ENCODE data around the gene DNM1. TPM values are rescaled to one million over a fixed set of nuclear protein-coding genes. Genes with fewer than 3 reads are reported as not detected.
A peak's percentile ranks its signal among the peaks of the same experiment; 100 is the strongest.
"Not testable (repeated sequence)": the region's sequence is repeated elsewhere in the genome, so short reads cannot be mapped to it uniquely, and the experiment has no call there.

The DNM1 gene
- total and polyA plus RNA-seq, 12 donors = 2.1 to 13.7 (median 3.9) TPM

DNA sequence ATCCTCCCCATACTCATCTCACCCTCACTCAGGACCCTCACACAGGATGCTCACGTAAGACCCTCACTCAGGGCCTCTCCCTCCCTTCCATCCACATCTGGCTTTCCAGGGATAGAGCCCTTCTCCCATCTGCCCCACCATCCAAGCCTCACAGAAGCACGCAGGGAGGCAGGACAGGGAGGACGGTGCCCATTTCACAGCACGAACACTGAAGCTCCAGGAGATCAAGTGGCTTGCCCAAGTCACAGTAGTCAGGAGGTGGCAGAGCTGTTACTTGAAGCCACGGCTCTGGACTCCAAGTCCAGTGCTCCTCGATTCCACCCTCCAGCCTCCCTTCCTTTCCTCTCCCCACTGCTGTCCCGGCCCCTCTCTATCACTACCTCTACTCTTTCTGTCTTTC, 21.7 kb downstream of the DNM1 start:
- H3K36me3 ChIP-seq = peaks cover 0 to 18% (median 0%) of the 10 kb centered on the region in 9 donors
- 91 to 98% methylated on average over 7 of the region's 7 CpGs for WGBS, 2 donors
- DNase-seq (no peak), ATAC-seq (peak in 1 of 8 donors; percentile 13)
- H3K27me3 ChIP-seq = no peaks in the 10 kb centered on the region
- no peaks in the 10 kb centered on the region for H3K4me1 ChIP-seq
- intact Hi-C loops (cut with DNase I) = loop anchor here in 1 of 10 donors (5.0 kb wide), 1 partner anchor 47 kb away; no protein-coding TSS in a partner anchor
- H3K9me3 ChIP-seq = no peaks in the 10 kb centered on the region
- no peak overlapping the region for H3K4me3 ChIP-seq
- TF ChIP-seq, protein P1, sequence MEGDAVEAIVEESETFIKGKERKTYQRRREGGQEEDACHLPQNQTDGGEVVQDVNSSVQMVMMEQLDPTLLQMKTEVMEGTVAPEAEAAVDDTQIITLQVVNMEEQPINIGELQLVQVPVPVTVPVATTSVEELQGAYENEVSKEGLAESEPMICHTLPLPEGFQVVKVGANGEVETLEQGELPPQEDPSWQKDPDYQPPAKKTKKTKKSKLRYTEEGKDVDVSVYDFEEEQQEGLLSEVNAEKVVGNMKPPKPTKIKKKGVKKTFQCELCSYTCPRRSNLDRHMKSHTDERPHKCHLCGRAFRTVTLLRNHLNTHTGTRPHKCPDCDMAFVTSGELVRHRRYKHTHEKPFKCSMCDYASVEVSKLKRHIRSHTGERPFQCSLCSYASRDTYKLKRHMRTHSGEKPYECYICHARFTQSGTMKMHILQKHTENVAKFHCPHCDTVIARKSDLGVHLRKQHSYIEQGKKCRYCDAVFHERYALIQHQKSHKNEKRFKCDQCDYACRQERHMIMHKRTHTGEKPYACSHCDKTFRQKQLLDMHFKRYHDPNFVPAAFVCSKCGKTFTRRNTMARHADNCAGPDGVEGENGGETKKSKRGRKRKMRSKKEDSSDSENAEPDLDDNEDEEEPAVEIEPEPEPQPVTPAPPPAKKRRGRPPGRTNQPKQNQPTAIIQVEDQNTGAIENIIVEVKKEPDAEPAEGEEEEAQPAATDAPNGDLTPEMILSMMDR (IDR thresholded peaks at IDR 0.05) = no peak
- no peak overlapping the region for H3K27ac ChIP-seq

DNA sequence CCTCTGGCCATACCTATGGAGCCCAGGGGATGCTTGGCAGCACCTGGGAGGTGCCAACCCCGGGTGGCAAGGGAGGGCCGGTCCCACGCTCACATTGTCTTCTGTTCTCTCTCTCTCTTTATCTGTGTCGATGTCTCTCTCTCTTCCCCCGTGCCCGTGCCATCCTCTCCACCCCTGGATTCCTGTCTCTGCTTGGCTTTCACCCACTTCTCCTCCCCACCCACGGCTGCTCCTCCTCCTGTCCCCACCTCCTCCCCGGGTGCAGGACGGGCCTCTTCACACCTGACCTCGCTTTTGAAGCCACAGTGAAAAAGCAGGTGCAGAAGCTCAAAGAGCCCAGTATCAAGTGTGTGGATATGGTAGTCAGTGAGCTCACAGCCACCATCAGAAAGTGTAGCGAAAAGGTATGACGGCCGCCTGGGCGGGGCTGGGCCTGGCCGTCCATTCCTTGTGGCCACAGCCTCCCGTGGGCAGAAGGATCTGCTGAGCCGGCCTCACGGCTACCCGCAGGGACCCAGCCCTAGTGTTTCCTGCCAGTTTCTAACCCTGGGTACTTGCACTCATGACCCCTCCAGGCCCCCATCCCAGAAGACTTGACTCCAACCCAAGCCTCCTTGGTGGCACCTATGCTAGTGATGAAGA, 22.7 kb downstream of the DNM1 start:
- TF ChIP-seq, protein P1 (IDR thresholded peaks at IDR 0.05) = no peak

DNA sequence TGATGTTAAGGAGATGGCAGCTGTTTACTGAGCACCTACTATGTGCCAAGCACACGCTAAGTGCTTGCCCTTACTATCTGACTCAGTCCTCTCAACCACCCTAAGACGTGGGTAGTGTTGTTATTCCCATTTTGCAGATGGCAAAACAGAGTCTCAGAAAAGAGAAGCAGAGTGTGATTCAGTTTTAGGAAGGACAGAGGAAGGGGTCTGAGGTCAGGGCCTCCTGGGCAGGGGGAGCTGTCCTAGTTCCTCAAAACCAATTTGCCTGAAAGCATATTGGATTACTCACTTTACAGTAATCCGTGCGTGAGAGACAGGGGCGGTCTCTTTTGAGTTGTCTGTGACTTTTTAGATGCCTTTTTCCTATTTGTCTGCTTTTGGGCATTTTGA, 23.2 kb downstream of the DNM1 start:
- H3K27me3 ChIP-seq = no peaks in the 10 kb centered on the region
- WGBS, 2 donors = 80 to 87% methylated on average over 5 of the region's 5 CpGs
- no peak overlapping the region for H3K27ac ChIP-seq
- ATAC-seq (no peak), DNase-seq (no peak)
- intact Hi-C loops (cut with DNase I) = no loop called here
- H3K9me3 ChIP-seq = no peaks in the 10 kb centered on the region
- H3K4me1 ChIP-seq = no peaks in the 10 kb centered on the region
- no peak overlapping the region for H3K4me3 ChIP-seq
- peaks cover 0 to 10% (median 0%) of the 10 kb centered on the region in 9 donors for H3K36me3 ChIP-seq
- TF ChIP-seq, protein P1 (IDR thresholded peaks at IDR 0.05) = no peak

More for the DNA sequence above, 22.7 kb downstream of the DNM1 start:
- ATAC-seq (peak in 1 of 8 donors; percentile 20), DNase-seq (no peak)
- WGBS, 2 donors = 81 to 84% methylated on average over 19 of the region's 19 CpGs
- Histone ChIP-seq H3K9me3 (no peaks in the 10 kb centered on the region), H3K4me3 (no peak overlapping the region), H3K36me3 (peaks cover 0 to 15% (median 0%) of the 10 kb centered on the region in 9 donors), H3K4me1 (no peaks in the 10 kb centered on the region), H3K27me3 (no peaks in the 10 kb centered on the region), H3K27ac (no peak overlapping the region)
- intact Hi-C loops (cut with DNase I) = no loop called here

DNA sequence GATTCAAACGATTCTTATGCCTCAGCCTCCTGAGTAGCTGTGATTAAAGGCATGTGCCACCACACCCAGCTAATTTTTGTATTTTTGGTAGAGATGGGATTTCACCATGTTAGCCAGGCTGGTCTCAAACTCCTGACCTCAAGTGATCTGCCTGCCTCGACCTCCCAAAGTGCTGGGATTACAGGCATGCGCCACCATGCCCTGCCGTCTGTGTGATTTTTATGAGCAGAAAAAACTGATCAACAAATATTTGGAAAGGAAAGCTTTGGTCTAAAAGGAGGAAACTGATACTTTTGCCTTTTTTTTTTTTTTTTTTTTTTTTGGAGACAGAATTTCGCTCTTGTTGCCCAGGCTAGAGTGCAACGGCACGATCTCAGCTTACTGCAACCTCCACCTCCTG, 27.7 kb downstream of the DNM1 start:
- WGBS, 2 donors = 91 to 92% methylated on average over 6 to 7 of the region's 7 CpGs
- H3K27ac ChIP-seq; H3K4me1 ChIP-seq; H3K27me3 ChIP-seq; ATAC-seq; H3K36me3 ChIP-seq; H3K9me3 ChIP-seq; DNase-seq; H3K4me3 ChIP-seq; intact Hi-C loops (cut with DNase I): not testable (repeated sequence)

Data from heart right ventricle (tissue), 16 donors.